ENCODE measurements around the gene APPL2. TPM values are rescaled to one million over a fixed set of nuclear protein-coding genes. Genes with fewer than 3 reads are reported as not detected.

APPL2 gene
- 12.3 TPM for total RNA-seq

GRCh38 chr12:105235732-105236476, at the start of gene APPL2:
Gene APPL2 (minus strand): TSS chr12:105236174. CDS start chr12:105236012, 162 bp downstream.
- DNase-seq (ENCODE audit: low spot score), result peak; percentile 92

GRCh38 chr12:105285378-105285777, 49.4 kb upstream of the APPL2 start:
- DNase-seq (ENCODE audit: low spot score) (no peak), ATAC-seq (no peak)

More at GRCh38 chr12:105235732-105236476, at the start of gene APPL2:
- ATAC-seq, result peak; percentile 93

GRCh38 chr12:105281694-105282049, 45.7 kb upstream of the APPL2 start:
- ATAC-seq, result no peak
- no peak for DNase-seq (ENCODE audit: low spot score)

GRCh38 chr12:105280966-105281693, 45.2 kb upstream of the APPL2 start:
- ATAC-seq, result no peak
- DNase-seq (ENCODE audit: low spot score), result no peak

GRCh38 chr12:105279460-105280056, 43.6 kb upstream of the APPL2 start:
- peak; percentile 96 for ATAC-seq
- peak; percentile 53 for DNase-seq (ENCODE audit: low spot score)

GRCh38 chr12:105278043-105278697, 42.2 kb upstream of the APPL2 start:
- ATAC-seq, result peak; percentile 57
- no peak for DNase-seq (ENCODE audit: low spot score)

- ATAC-seq (no peak), DNase-seq (ENCODE audit: low spot score) (no peak)
These were observed 40.2 kb upstream of the APPL2 start for GRCh38 chr12:105275997-105276733.

GRCh38 chr12:105274571-105274970, 38.6 kb upstream of the APPL2 start:
- no peak for DNase-seq (ENCODE audit: low spot score)
- no peak for ATAC-seq

- no peak for DNase-seq (ENCODE audit: low spot score)
- ATAC-seq, result no peak
These were observed 37.6 kb upstream of the APPL2 start for GRCh38 chr12:105273601-105274000.

- no peak for ATAC-seq
These were observed 36.9 kb upstream of the APPL2 start for GRCh38 chr12:105272814-105273416.

GRCh38 chr12:105272152-105272551, 36.2 kb upstream of the APPL2 start:
- ATAC-seq (no peak), DNase-seq (ENCODE audit: low spot score) (no peak)

More at GRCh38 chr12:105272814-105273416, 36.9 kb upstream of the APPL2 start:
- no peak for DNase-seq (ENCODE audit: low spot score)

- no peak for DNase-seq (ENCODE audit: low spot score)
- no peak for ATAC-seq
These were observed 35.4 kb upstream of the APPL2 start for GRCh38 chr12:105271364-105271763.

- DNase-seq (ENCODE audit: low spot score) (no peak), ATAC-seq (no peak)
These were observed 34.8 kb upstream of the APPL2 start for GRCh38 chr12:105270671-105271255.

- ATAC-seq, result no peak
- no peak for DNase-seq (ENCODE audit: low spot score)
These were observed 31.7 kb upstream of the APPL2 start for GRCh38 chr12:105267711-105268110.

- ATAC-seq, result no peak
- no peak for DNase-seq (ENCODE audit: low spot score)
These were observed 28.8 kb upstream of the APPL2 start for GRCh38 chr12:105264771-105265170.

- DNase-seq (ENCODE audit: low spot score), result no peak
These were observed 26.6 kb upstream of the APPL2 start for GRCh38 chr12:105262461-105263184.

GRCh38 chr12:105261010-105261409, 25.0 kb upstream of the APPL2 start:
- ATAC-seq (no peak), DNase-seq (ENCODE audit: low spot score) (no peak)

More at GRCh38 chr12:105262461-105263184, 26.6 kb upstream of the APPL2 start:
- no peak for ATAC-seq

GRCh38 chr12:105259226-105259625, 23.3 kb upstream of the APPL2 start:
- DNase-seq (ENCODE audit: low spot score), result no peak
- ATAC-seq, result no peak

GRCh38 chr12:105257321-105257728, 21.4 kb upstream of the APPL2 start:
- DNase-seq (ENCODE audit: low spot score) (no peak), ATAC-seq (no peak)

Data from left lobe of liver (tissue), 2 donors.